ENCODE measurements around the gene SND1.

SND1 gene

DNA sequence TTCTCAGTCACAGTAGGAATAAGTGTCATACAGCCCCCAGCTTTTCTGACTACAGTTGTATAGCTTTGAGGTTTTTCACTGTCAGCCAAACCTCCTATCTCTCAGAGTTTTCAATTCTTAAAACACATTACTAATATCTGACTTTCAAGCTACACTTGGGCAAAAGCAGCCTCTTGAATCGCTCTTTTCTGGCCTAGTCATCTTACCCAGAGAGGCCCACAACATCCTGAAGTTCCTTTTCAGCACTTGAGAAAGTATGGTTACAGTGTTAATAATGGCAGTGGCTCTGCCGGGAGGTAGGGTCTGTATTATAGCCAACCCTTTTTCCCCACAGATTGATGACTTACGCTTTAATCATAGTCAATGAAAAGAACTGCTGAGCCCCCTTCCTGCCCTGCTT lies 198.2 kb downstream of the SND1 start:
- in situ Hi-C loops (cut with HindIII; ENCODE audit: low sequenced_read_pairs), result no loop called here

DNA sequence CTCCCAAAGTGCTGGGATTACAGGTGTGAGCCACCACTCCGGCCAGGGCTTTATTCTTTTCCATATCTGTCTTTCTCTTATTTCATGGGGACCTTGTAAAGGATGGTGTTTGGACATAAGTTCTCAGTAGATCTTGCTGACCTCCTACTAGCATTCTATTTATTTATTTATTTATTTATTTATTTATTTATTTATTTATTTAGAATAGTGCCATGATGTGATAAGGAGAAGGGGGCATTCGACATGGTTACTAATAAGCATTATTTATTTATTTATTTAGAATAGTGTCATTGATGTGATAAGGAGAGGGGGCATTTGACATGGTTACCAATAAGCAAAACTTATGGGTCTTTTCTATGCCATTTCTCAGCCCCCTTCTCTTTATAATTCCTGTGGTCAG lies 202.4 kb downstream of the SND1 start:
- in situ Hi-C loops (cut with HindIII; ENCODE audit: low sequenced_read_pairs), result no loop called here

DNA sequence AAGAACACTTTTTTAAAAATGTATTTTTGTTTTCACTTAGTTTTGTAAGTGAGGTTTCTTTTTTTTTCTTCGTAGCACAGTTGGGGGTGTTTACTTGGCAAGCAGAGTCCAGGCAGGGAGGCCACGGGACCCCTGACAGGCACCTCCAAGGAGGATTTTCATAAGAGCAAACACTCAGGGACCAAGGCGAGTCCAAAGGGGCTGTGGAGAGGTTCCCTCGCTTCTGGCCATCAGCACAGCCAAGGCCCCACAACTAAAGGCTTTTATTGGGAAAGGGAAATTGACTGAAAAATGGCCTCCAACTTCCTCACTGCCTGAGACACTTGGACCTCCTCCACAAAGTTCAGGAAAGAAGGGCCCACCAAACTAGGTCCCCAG lies 205.5 kb downstream of the SND1 start:
- in situ Hi-C loops (cut with HindIII; ENCODE audit: low sequenced_read_pairs), result no loop called here

DNA sequence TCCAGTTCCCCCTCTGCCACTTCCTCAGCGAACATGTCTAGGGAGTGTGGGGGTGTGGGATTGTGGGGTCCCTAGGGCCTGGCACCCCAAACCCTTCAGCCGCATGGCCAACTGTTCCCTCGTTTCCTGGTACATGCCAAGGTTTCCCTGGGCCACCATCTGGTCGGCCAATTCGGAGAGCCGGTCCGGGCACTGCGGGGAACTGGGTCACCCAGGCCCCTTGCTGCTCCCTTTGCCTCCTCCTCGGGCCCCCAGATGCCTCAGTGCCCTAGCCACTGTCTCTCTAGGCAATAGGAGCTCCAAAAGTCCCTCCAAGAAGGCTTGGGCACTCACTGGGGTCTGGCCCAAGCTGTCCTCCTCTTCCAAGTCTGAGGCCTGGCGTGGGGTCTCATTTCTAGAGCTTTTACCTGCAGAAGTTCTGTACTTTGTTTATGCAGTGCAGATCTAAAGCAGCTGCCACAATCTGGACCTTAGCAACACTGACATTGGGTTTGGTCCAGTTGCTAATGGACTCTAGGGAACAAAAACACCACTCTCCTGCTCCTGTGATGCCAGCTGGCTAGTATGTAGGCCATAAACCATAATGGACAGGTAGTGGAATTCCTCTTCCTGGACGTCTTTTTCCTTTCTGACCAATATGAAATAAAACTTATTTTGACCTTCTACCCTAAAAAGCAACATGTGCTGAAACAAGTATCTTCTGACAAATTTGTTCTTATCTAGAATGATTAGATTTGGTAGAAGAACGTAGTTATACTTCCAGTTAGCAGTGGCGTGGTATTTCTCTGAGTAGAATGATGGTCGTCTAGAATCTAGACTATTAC lies 206.3 kb downstream of the SND1 start:
- in situ Hi-C loops (cut with HindIII; ENCODE audit: low sequenced_read_pairs), result no loop called here

DNA sequence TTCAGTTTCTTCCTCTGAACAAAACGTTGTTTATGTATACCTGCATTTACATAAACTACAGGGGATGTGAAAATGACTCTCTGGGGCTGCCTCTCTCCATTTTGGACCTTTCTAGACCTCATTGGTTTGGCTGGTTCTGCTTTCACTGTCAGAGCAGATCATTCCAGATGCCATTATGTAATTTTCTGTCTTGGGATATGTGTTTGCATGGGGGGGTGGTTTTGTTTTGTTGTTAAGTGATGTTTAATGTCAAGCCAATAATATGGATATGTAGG lies 206.9 kb downstream of the SND1 start:
- in situ Hi-C loops (cut with HindIII; ENCODE audit: low sequenced_read_pairs), result no loop called here

DNA sequence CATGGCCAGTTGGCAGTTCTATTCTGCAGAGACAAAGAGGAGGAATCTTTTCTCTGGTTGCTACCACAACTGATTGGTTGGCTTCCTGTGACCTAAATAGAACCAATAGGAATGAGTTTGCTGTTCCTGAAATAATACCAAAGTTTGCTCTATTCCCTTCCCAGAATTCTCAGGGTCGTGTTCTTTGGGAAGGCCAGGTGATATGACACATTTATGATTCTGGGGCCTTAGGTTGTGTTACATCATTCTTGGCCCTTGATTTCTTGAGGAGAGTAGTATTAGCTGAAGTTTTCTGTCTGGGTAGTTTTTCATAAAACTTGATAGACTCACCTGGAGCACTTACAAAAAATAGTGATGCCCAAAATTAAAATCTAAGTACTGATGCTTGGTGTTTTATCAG lies 207.3 kb downstream of the SND1 start:
- in situ Hi-C loops (cut with HindIII; ENCODE audit: low sequenced_read_pairs), result no loop called here

DNA sequence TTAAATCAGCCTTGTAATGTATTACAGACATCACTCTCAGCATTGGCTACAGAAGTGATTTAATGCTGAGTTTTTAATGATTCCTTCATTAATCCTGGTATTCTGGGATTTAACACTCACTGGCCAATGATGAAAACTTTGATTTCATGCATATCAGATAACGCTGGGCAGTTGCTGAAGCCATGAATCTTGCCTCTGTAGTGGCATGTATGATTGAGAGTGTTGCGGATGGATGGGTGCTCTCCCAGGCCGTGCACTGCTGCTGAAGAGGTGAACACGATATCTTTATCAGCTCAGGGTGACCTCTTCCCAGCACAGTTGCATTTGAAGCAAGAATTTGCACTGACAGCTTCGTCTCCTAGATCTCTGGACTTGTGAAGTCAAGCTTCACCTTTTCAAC lies 210.5 kb downstream of the SND1 start:
- in situ Hi-C loops (cut with HindIII; ENCODE audit: low sequenced_read_pairs), result no loop called here

DNA sequence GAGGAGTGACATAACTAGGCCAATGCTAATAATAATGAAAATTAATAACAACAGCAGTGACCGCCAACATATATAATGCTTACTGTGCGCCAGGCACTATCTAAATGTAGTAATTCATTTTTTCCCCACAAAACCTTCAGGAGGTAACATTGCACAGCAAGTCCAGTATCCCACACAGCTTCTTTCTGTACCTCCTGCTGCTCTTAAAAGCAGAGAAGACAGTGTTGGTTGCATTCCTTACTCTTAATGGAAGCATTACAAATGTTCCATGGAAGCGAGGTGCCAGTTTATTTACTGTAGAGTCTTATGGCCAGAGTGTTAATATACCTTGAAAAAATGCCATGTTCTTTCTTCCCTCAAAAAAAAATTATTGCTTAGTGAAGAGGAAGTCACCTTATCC lies 211.1 kb downstream of the SND1 start:
- in situ Hi-C loops (cut with HindIII; ENCODE audit: low sequenced_read_pairs), result no loop called here

DNA sequence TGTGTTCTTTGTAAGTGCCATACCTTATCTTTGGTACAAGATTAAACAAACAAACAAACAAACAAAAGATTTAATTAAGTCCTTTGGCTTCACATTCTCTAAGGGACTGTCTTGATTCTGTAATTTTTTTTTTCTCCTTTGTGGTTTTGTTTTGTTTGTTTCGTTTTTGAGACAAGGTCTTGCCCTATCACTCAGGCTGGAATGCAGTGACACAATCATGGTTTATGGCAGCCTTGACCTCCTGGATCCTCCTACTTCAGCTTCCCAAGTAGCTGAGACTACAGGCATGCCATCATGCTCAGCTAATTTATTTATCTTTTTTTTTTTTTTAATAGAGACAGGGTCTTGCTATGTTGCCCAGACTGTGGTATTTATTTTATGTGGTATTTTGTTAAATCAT lies 213.5 kb downstream of the SND1 start:
- in situ Hi-C loops (cut with HindIII; ENCODE audit: low sequenced_read_pairs), result no loop called here

DNA sequence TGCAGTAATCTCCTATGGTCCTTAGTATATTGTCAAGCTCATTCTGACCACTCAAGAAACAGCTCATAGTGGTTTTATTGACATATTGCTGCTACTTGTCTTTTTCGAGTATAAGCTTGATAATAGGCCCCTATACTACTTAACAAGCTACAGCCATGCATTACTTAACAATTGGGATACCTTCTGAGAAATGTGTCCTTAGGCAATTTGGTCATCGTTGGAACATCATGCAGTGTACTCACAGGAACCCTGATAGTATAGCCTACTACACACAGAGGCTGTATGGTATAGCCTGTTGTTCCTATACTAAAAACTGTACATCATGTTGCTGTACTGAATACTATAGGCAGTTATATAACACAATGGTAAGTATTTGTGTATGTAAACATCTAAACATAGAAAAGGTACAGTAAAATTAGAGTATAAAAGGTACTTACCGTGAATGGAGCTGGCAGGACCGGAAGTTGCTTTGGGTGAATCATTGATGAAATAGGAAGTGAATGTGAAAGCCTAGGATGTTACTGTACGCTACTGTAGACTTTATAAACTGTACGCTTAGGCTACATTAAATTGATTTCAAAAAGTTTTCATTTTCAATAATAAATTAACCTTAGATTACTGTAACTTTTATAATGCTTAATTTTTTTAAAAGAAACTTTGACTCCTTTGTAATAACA lies 218.4 kb downstream of the SND1 start:
- in situ Hi-C loops (cut with HindIII; ENCODE audit: low sequenced_read_pairs), result loop anchor here (5.0 kb wide), 1 partner anchor 48 kb away; no protein-coding TSS in a partner anchor

DNA sequence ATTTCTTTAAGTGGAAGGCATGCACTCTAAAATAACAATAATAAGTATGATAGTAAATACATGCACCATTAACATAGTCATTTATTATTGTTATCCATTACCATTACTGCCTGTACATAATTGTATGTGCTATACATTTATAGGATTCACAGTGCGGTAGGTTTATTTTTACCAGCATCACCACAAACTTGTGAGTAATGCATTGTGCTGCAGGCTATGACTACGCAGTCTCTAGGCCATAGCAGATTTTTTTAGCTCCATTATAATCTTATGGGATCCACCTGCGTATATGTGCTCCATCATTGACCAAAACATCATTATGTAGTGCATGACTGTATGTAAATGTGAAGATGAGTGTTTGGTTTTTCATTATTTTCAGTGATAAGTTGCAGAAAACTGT lies 219.2 kb downstream of the SND1 start:
- in situ Hi-C loops (cut with HindIII; ENCODE audit: low sequenced_read_pairs), result loop anchor here (5.0 kb wide), 1 partner anchor 49 kb away; no protein-coding TSS in a partner anchor

DNA sequence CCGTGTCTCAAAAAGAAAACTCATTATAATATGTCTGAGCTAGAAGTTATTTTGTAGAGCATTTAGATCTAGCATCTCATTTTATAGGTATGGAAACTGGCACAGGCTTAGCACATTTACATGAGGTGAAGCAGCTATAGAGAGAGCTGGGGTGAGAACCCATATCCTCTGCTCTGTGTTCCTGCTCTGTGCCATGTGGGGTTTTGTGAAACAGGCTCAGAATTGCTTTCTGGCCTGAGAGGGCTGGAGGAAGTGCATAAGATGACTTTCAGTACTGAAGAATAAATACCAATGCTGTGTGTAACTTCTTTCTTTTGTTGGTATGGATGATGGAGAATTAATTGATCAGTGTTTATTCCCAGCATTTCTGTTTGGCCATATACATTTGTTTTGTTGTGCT lies 220.1 kb downstream of the SND1 start:
- in situ Hi-C loops (cut with HindIII; ENCODE audit: low sequenced_read_pairs), result loop anchor here (5.0 kb wide), 1 partner anchor 50 kb away; no protein-coding TSS in a partner anchor

DNA sequence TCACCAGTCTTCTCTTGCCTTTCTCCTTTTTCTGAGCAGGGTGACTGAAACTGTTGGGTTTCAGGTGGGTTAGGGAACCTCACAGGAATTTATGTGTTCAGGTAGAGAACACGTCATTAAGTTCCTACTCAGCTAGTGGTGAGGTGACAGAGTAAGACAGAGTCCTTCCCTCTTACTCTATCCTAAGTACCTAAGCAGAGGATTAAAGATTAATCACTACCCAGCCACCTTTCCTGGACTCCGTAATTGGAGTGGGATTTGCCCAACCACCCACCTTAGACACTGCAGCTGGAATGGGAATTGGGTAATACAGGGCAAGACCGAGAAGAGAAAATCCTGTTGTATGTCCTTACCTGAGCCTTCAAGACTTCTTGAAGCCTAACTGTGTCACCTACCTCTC lies 221.2 kb downstream of the SND1 start:
- in situ Hi-C loops (cut with HindIII; ENCODE audit: low sequenced_read_pairs), result loop anchor here (5.0 kb wide), 1 partner anchor 51 kb away; no protein-coding TSS in a partner anchor

DNA sequence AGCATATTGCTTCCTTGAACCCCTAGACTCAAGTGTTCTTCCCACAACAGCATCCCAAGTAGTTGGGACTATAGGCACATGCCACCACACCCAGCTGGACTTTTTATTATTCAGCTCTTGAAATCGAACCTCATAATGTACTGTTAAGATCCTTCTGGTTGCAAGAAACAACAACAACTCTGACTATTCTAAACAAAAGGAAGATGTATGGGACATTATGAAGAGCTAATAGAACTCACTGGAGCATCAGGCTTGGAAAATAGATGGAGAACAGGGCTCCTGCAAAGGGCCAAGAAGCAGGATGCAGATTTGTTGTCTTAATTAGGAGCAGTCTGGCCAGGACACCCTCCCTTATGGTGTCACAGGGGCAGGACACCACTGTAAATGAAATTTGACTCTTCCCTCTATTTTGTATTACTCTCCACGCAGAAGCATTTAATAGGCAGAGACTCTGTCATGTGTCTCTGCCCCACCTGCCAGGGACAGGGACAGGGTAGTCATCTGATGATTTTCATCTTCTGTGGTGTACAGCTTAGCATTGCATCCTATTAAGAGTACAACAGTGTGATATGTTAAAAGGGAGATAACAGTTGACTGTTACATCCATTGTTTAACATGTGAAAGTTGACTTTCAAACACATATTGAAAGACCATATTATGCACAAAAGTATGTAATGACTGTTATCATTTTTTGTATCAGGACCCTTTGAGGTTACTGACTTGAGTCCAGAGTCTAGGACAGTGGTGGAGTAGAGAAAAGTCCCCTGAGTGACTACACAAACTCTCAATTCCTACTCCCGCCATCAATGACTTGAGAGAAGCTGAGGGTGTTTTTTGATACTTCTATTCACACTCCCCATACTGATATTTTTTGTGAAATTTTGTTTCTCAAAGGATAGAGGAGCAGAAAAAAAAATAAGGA lies 222.0 kb downstream of the SND1 start:
- in situ Hi-C loops (cut with HindIII; ENCODE audit: low sequenced_read_pairs), result loop anchor here (5.0 kb wide), 1 partner anchor 52 kb away; no protein-coding TSS in a partner anchor

DNA sequence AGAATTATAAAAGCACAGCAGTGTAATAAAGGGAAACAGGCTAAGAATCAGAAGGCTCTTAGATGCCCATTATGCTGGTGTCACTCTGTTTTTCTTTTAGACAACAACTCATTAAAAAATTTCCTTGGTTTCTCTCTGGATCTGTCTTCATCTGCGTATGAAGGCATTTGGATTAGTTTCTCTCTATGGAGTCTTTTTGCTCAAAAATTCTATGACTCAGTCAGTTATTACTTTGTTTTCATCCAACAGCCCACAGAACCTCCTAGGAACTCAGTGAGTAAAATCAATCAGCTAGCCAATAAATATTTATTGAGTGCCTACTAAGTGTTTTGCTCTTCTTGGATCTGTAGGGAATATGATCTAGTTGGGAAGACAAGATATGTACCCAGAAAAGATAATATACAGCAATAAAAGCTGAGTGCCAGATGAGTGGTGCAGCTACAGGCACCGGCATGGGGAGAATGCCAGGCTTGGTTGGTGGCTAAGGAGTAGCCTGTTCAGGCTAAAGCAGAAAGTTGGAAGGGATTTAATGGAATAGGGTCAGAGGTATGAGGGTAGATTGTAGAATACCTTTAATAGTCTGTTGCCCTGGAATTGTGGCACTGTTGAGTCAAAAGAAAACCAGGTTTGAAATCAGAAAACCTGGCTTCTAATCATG lies 223.1 kb downstream of the SND1 start:
- in situ Hi-C loops (cut with HindIII; ENCODE audit: low sequenced_read_pairs), result loop anchor here (5.0 kb wide), 1 partner anchor 53 kb away; no protein-coding TSS in a partner anchor

DNA sequence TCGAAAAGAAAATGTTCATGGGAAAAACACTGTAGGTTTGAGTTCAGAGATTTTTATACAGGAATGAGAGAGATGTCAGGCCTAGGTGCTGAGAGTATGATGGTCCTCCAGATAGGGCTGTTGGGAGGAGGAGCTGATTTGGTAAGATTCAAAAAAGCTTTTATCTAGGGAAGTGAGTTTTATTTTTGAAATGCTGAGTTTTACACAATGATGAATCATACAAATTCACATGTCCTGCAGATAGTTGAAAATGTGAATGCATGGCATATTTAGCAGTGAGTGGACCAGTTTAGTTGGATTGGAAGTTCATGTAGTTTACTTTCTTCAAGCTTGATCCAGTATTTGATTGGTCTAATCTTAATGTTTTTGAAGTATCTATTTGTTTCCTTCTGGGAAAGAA lies 224.4 kb downstream of the SND1 start:
- in situ Hi-C loops (cut with HindIII; ENCODE audit: low sequenced_read_pairs), result no loop called here

DNA sequence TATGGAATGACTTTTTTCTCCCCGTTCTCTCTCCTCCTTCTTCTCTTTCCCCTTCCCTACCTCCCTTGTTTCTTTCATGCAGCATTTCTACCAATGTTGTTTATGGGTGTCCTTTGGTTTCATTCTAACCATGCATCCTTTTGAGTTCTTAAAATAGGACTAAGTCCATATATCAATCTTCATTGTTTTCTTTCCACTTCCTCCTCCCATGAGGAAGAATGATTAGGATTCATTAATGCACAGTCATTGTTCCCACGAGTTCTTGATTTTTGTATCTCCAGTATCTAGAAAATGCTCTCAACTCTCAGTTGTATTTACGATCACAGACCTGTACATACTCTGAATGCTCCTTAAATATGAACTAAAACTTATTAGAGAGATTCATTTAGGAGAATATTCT lies 226.0 kb downstream of the SND1 start:
- in situ Hi-C loops (cut with HindIII; ENCODE audit: low sequenced_read_pairs), result no loop called here

DNA sequence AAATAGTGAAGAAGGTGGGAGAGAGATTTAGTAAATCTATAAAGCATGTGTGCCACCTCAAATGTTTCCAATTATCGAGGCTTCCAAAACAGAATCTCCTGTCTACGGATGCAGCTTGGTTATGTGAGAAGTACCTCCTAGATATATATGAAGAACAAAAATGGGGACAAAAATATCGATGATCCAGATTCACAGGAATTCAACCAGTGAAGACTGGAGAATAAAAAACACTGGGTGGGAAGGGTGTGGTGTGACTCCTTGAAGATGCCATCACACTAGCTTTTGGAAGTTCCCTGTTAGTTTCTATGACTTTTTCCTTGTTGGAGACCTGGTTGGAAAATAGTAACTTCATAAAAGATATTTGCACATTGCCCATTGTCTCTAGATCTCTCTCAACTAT lies 226.8 kb downstream of the SND1 start:
- in situ Hi-C loops (cut with HindIII; ENCODE audit: low sequenced_read_pairs), result no loop called here

DNA sequence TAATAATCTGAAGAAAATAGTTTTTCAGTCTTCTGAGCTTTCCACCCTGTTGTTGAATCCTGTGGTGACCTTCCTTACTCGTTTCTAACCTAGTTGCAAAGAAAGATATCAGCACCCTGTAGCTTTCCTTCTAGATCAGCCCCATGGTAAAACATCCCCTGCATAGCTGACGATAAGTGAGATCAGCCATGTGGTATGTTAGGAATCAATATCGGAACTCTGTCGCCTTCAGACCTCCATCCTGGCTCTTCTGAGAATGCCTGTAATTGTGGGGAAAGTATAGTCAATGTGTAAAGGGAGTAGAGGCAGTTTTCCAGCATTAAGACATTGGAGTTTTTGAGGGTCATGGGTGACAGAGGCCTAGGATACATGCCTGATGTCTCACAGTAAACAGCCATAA lies 227.4 kb downstream of the SND1 start:
- in situ Hi-C loops (cut with HindIII; ENCODE audit: low sequenced_read_pairs), result no loop called here

DNA sequence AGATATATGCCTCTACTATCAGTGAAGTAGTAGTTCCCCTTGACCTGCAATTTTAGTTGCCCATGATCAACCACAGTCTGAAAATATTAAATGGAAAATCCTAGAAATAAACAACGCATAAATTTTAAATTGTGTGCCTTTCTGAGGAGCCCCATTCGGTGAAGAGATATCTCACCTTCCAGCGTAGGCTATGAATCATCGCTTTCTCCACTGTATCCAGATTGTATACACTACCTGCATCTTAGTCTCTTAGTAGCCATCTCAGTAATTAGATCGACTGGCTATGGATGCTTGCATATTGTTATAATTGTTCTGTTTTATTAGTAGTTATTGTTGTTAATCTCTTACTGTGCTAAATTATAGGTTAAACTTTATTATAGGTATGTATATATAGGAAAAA lies 227.9 kb downstream of the SND1 start:
- in situ Hi-C loops (cut with HindIII; ENCODE audit: low sequenced_read_pairs), result no loop called here

DNA sequence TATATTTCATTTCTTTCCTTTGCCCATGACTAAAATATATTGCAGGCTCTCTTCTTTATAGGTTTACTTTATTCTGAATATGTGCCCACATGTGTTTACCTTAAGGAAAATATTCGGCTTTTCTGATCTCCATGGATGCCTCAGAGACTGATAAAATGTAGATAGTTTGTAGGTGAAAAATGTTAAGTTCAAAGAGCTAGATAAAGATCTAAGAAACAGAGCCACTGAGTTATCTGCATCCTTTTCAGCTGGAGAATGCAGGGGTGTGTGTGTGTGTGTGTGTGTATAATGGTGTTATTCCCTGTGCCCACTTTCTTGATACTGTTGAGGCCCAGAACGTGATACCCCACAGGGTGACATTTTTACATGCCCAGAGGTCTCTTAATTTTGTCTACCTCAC lies 228.5 kb downstream of the SND1 start:
- in situ Hi-C loops (cut with HindIII; ENCODE audit: low sequenced_read_pairs), result no loop called here

Measured in endothelial cell of hepatic sinusoid (primary cell).